Glutamatergic neuron (in vitro differentiated cells): ENCODE measurements around the gene IFT52. TPM values are rescaled to one million over a fixed set of nuclear protein-coding genes. Genes with fewer than 3 reads are reported as not detected.

Source experiments
- DNase-seq: peaks from one replicate; pipeline ENCODE4 v3.0.0; 2022
- H3K27ac Mint-ChIP-seq: one replicate; pipeline ENCODE4 v1.8.0; 2020; ENCODE audit warnings: mild to moderate bottlenecking, mixed read lengths, inconsistent platforms; ENCODE audit not compliant: unreplicated experiment
- H3K27me3 Mint-ChIP-seq: one replicate; pipeline ENCODE4 v1.8.0; 2020; ENCODE audit warnings: mild to moderate bottlenecking, moderate library complexity, mixed read lengths, inconsistent platforms; ENCODE audit not compliant: unreplicated experiment
- H3K36me3 Mint-ChIP-seq: one replicate; pipeline ENCODE4 v1.8.0; 2020; ENCODE audit warnings: mild to moderate bottlenecking, mixed read lengths, inconsistent platforms; ENCODE audit not compliant: unreplicated experiment
- H3K4me1 Mint-ChIP-seq: one replicate; pipeline ENCODE4 v1.8.0; 2020; ENCODE audit warnings: mild to moderate bottlenecking, low read depth, mixed read lengths, inconsistent platforms; ENCODE audit not compliant: unreplicated experiment
- H3K4me3 Mint-ChIP-seq: one replicate; pipeline ENCODE4 v1.8.0; 2020; ENCODE audit warnings: mild to moderate bottlenecking, mixed read lengths, inconsistent platforms; ENCODE audit not compliant: unreplicated experiment
- H3K9me3 Mint-ChIP-seq: one replicate; pipeline ENCODE4 v1.8.0; 2020; ENCODE audit warnings: mild to moderate bottlenecking, moderate library complexity, mixed read lengths, inconsistent platforms; ENCODE audit not compliant: unreplicated experiment
- total RNA-seq: library from RNA; stranded (reverse); fragmentation: NEBNext Ultra II Directional; extraction: Animal tissue kit (Norgen Biotek cat#: 25700); gene quantifications from one replicate; pipeline ENCODE4 v1.2.1, GENCODE V29; 2021; ENCODE audit not compliant: unreplicated experiment
- TF ChIP-seq, protein P1 (sequence below): fragments of 200-600 bp; sonication (generic); IDR thresholded peaks from one replicate; pipeline ENCODE4 v1.5.0; 2021; ENCODE audit not compliant: partially characterized antibody, unreplicated experiment

Gene IFT52
- total RNA-seq, 1 donor from 2014 or later = 40.3 TPM

DNA sequence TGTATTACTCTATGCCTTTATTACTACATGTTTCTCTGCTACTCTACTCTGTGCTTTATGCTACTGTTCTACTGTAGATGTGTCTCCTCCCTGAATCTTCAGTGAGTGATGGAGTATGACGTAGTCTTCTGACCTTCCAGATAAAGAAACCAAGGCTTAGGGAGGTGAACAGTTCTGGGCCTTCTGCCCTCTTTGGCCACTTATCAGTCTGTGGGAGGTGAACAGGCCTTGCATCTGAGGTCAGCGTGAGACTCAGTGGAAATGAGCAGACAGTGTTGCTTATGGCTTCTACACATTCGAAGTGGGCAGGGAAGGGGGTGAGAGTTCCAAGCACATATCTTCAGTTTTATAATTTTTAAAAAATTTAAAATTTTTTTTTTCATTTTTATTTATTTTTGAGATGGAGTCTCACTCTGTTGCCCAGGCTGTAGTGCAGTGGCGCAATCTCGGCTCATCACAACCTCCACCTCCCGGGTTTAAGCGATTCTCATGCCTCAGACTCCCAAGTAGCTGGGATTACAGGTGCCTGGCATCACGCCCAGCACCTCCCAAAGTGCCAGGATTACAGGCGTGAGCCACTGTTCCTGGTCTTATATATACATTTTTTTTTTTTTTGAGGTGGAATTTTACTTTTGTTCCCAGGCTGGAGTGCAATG is 100.3 kb downstream of the IFT52 start:
- Mint-ChIP-seq H3K9me3 (peaks cover 1% of the 10 kb centered on the region), H3K36me3 (no peaks in the 10 kb centered on the region), H3K27ac (no peak overlapping the region), H3K27me3 (no peaks in the 10 kb centered on the region), H3K4me1 (peaks cover 3% of the 10 kb centered on the region), H3K4me3 (no peak overlapping the region)
- DNase-seq = no peak
- TF ChIP-seq, protein P1, sequence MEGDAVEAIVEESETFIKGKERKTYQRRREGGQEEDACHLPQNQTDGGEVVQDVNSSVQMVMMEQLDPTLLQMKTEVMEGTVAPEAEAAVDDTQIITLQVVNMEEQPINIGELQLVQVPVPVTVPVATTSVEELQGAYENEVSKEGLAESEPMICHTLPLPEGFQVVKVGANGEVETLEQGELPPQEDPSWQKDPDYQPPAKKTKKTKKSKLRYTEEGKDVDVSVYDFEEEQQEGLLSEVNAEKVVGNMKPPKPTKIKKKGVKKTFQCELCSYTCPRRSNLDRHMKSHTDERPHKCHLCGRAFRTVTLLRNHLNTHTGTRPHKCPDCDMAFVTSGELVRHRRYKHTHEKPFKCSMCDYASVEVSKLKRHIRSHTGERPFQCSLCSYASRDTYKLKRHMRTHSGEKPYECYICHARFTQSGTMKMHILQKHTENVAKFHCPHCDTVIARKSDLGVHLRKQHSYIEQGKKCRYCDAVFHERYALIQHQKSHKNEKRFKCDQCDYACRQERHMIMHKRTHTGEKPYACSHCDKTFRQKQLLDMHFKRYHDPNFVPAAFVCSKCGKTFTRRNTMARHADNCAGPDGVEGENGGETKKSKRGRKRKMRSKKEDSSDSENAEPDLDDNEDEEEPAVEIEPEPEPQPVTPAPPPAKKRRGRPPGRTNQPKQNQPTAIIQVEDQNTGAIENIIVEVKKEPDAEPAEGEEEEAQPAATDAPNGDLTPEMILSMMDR = no peak

DNA sequence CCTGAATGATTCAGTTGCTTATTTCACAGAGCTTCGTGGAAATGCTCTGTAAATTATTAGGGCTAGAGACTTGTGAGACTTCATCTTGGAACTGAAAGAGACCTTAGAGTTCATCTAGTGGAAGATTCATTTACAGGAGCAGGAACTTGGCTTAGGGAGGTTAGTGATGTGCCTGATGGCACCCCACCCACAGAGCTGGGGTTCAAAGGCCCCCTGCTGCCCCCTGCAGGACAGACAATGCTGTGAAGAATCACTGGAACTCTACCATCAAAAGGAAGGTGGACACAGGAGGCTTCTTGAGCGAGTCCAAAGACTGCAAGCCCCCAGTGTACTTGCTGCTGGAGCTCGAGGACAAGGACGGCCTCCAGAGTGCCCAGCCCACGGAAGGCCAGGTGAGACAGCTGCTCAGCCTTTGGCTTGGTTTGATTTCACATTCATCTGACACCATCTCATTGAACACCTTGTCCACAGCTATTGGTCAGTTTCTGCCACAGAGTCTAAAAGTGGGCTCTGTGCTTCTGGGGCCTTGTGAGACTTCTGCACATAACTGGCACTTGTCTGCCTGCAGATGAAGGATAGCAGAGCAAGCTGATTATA is 101.3 kb downstream of the IFT52 start:
- Mint-ChIP-seq H3K27ac (no peak overlapping the region), H3K4me1 (peaks cover 2% of the 10 kb centered on the region), H3K4me3 (no peak overlapping the region), H3K9me3 (peaks cover 1% of the 10 kb centered on the region), H3K36me3 (no peaks in the 10 kb centered on the region), H3K27me3 (no peaks in the 10 kb centered on the region)
- TF ChIP-seq, protein P1 = peak; percentile 64
- DNase-seq = peak; percentile 78

DNA sequence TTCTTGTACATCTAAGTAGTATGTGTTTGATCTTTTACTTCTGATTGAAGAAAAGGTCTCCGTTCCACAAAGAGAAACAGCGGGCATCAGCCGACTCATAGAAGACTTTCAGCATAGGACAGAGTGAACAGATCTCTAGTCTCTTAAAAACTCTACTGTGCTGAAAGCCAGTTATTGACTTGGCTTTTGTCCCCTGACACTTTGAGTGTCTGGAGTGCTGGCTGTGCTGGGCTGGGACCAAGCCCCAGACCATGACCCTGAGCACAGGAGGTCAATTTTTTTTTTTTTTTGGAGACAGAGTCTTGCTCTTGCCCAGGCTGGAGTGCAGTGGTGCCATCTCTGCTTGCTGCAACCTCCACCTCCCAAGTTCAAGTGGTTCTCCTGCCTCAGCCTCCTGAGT is 104.0 kb downstream of the IFT52 start:
- TF ChIP-seq, protein P1 = no peak
- H3K27ac Mint-ChIP-seq = no peak overlapping the region
- no peak overlapping the region for H3K4me3 Mint-ChIP-seq
- DNase-seq = no peak
- no peaks in the 10 kb centered on the region for H3K36me3 Mint-ChIP-seq
- peaks cover under 1% of the 10 kb centered on the region for H3K9me3 Mint-ChIP-seq
- no peaks in the 10 kb centered on the region for H3K27me3 Mint-ChIP-seq
- H3K4me1 Mint-ChIP-seq = no peaks in the 10 kb centered on the region

DNA sequence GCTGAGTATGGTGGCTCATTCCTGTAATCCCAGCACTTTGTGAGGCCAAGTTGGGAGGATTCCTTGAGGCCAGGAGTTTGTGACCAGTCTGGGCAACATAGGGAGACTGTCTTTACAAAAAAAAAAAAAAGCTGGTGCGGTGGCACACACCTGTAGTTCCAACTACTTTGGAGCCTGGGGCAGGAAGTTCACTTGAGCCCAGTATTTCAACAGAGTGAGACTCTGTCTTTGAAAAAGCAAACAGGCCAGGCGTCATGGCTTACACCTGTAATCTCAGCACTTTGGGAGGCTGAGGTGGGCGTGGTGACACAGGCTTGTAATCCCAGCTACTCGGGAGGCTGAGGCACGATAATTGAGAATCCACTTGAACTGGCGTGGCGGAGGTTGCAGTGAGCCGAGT is 104.8 kb downstream of the IFT52 start:
- no peaks in the 10 kb centered on the region for H3K9me3 Mint-ChIP-seq
- no peak overlapping the region for H3K27ac Mint-ChIP-seq
- DNase-seq = no peak
- H3K36me3 Mint-ChIP-seq = no peaks in the 10 kb centered on the region
- TF ChIP-seq, protein P1 = no peak
- H3K4me1 Mint-ChIP-seq = no peaks in the 10 kb centered on the region
- no peaks in the 10 kb centered on the region for H3K27me3 Mint-ChIP-seq
- no peak overlapping the region for H3K4me3 Mint-ChIP-seq

Other genes with a start within 250 kb of the IFT52 start
- gene SRSF6, start 133.0 kb upstream of the IFT52 start, total RNA-seq = 161 TPM
- gene L3MBTL1, start 83.2 kb upstream of the IFT52 start, total RNA-seq = 19.9 TPM
- 0.56 TPM for gene SGK2, start 31.9 kb upstream of the IFT52 start, total RNA-seq
- 19.0 TPM for gene MYBL2, start 76.2 kb downstream of the IFT52 start, total RNA-seq
- not detected for gene GTSF1L, start 136.1 kb downstream of the IFT52 start, total RNA-seq